K562 (cell line): ENCODE measurements around the gene STX18. TPM values are rescaled to one million over a fixed set of nuclear protein-coding genes. Genes with fewer than 3 reads are reported as not detected.
A peak's percentile ranks its signal among the peaks of the same experiment; 100 is the strongest.

Experiments used
- BMI1 ChIP-seq: fragments of 150-350 bp; IDR thresholded peaks from 2 replicates; pipeline ENCODE4 v1.6.1; 2014; ENCODE audit warnings: low read length
- CBX3 ChIP-seq, 2 experiments: IDR thresholded peaks; 1 replicate in 1 of 2; 2 replicates in 1 of 2; pipeline ENCODE4 v1.6.1; 2012; ENCODE audit warnings: inconsistent platforms in 2 of 2, low read length in 2 of 2, borderline replicate concordance in 1 of 2, control low read depth in 1 of 2
- E2F6 ChIP-seq, 2 experiments: IDR thresholded peaks; 2 replicates each; pipeline ENCODE4 v1.6.1; 2011; ENCODE audit warnings: borderline replicate concordance in 1 of 2, control low read depth in 1 of 2, low read depth in 1 of 2, low read length in 1 of 2, mild to moderate bottlenecking in 1 of 2, mixed read lengths in 1 of 2, moderate library complexity in 1 of 2; ENCODE audit not compliant: insufficient read depth in 1 of 2, insufficient read length in 1 of 2, poor library complexity in 1 of 2, severe bottlenecking in 1 of 2; ENCODE audit errors: extremely low read depth in 1 of 2
- KAT7 ChIP-seq: sonication (generic); formaldehyde crosslinking; IDR thresholded peaks from 2 replicates; pipeline ENCODE4 v1.8.0; 2022; ENCODE audit warnings: missing genetic modification reagents, mild to moderate bottlenecking, borderline replicate concordance
- MGA ChIP-seq: fragments of 450-650 bp; IDR thresholded peaks from 2 replicates; pipeline ENCODE4 v1.6.1; 2016; ENCODE audit warnings: mild to moderate bottlenecking, moderate library complexity
- NELFE ChIP-seq: IDR thresholded peaks from 2 replicates; pipeline ENCODE4 v1.6.1; 2011; ENCODE audit warnings: mild to moderate bottlenecking; ENCODE audit not compliant: insufficient read depth, insufficient read length
- RBM34 ChIP-seq: fragments of 200-400 bp; formaldehyde crosslinking; IDR thresholded peaks from 2 replicates; pipeline ENCODE4 v1.6.1; 2018; ENCODE audit warnings: low read length, borderline replicate concordance; ENCODE audit not compliant: insufficient read depth
- SIX5 ChIP-seq, 2 experiments: IDR thresholded peaks; 2 replicates each; pipeline ENCODE4 v1.6.1; 2011; ENCODE audit warnings: low read length in 2 of 2, borderline replicate concordance in 1 of 2, low read depth in 1 of 2, mild to moderate bottlenecking in 1 of 2, moderate library complexity in 1 of 2; ENCODE audit not compliant: insufficient read depth in 1 of 2
- SMARCB1 ChIP-seq: IDR thresholded peaks from 2 replicates; pipeline ENCODE4 v1.6.1; 2011; ENCODE audit warnings: improper control_type of control experiment, low read depth; ENCODE audit not compliant: insufficient read length
- SRSF9 ChIP-seq: fragments of 200-400 bp; formaldehyde crosslinking; IDR thresholded peaks from 2 replicates; pipeline ENCODE4 v1.6.1; 2017; ENCODE audit warnings: low read depth, low read length, borderline replicate concordance
- ZNF766 ChIP-seq: fragments of 200-800 bp; sonication (Bioruptor generic); conservative IDR thresholded peaks from 2 replicates; pipeline ENCODE4 v1.6.1; 2016; ENCODE audit warnings: missing genetic modification characterization, missing compliant biosample characterization
- polyA plus RNA-seq, 8 experiments: library from polyadenylated mRNA; depleted of rRNA in 4 of 8; stranded (reverse) in 5 of 8; unstranded in 3 of 8; fragments of >200 nt; fragmentation: Nextera tagmentation in 2 of 8; fragmentation: Illumina TruSeq in 1 of 8; extraction: Ambion mirVana in 2 of 8; extraction: Trizol in 1 of 8; gene quantifications; 2 replicates each; pipeline versions ENCODE4 v1.2.1 to v1.2.3, GENCODE V29; 2011 to 2014; ENCODE audit warnings: inconsistent platforms in 1 of 8, missing spikeins in 1 of 8
- total RNA-seq, 7 experiments: library from RNA; depleted of rRNA in 6 of 7; stranded (reverse); fragments of >200 nt in 6 of 7; fragmentation: Illumina TruSeq in 2 of 7; extraction: Trizol in 2 of 7; gene quantifications; 2 replicates each; pipeline versions ENCODE4 v1.2.1 to v1.2.3, GENCODE V29; 2011 to 2021; ENCODE audit warnings: low replicate concordance in 1 of 7

STX18 gene
- total and polyA plus RNA-seq, 9 of the 15 experiments (the other 6 are each of a cell fraction or from before 2014, with no cell fraction given), result 6.2 to 41.7 (median 22.7) TPM

GRCh38 chr4:4532371-4533154 is 9.3 kb downstream of the STX18 start (continued):
- TF ChIP-seq E2F6 (IDR thresholded peaks at IDR 0.05; ENCODE audit: borderline replicate concordance in 1 of 2, extremely low read depth in 1 of 2, insufficient read depth in 1 of 2, insufficient read length in 1 of 2, low read depth in 1 of 2, low read length in 1 of 2, poor library complexity in 1 of 2, severe bottlenecking in 1 of 2) (no peak), SMARCB1 (peak; percentile 40), KAT7 (CRISPR knock-in tag) (no peak), SIX5 (IDR thresholded peaks at IDR 0.05; ENCODE audit: borderline replicate concordance in 1 of 2, insufficient read depth in 1 of 2, low read depth in 1 of 2, low read length in 2 of 2) (no peak), ZNF766 (CRISPR knock-in tag) (0 out of 2 replicates have a peak, but pooled peaks have one; percentile 40), NELFE (no peak), BMI1 (no peak), RBM34 (no peak), MGA (no peak), CBX3 (IDR thresholded peaks at IDR 0.05; ENCODE audit: borderline replicate concordance in 1 of 2, low read length in 2 of 2) (no peak), SRSF9 (no peak)
